ENCODE results near the gene PCSK5.
"Not testable (repeated sequence)": the region's sequence is repeated elsewhere in the genome, so short reads cannot be mapped to it uniquely, and the experiment has no call there.

PCSK5 gene

DNA sequence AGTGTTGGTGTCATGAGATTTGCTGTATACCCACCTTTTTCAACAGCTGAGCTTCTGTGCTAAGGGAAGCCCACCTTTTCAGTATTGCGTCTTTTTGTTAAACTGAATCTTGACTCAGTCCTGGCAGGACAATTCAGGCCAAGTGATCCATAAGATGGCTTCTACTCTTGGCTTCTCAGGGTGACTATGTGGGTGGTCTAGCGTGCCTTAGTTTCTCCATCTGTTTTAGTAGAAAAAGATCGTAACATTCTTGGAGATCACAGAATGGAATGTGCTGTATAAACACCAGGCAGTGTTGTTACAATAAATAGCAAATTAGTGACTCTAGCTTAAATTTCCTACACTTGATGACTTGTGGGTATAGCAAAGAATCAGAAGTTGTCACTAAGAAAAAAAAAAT is 66.6 kb downstream of the PCSK5 start:
- intact Hi-C loops (cut with DNase I): no loop called here
- no peak for DNase-seq

DNA sequence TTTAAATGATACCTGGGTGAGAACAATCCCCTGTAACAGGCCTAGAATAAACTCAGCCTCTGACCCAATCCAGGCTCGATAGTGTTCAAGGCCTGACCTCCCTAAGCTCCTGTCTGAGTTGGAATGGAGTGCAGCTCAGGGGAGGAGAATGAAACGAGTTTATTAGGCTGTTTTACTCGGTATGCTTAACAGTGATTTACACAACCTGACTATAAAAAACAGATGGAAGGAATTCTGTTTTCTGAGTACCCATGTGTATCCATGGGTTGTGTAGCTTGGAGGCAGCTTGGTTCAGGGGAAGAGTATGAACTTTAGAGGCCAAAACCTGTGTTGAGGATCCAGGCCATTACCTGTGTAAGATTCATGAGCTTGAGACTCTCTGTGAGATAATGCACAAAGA is 67.8 kb downstream of the PCSK5 start:
- no peak for DNase-seq
- intact Hi-C loops (cut with DNase I): no loop called here

DNA sequence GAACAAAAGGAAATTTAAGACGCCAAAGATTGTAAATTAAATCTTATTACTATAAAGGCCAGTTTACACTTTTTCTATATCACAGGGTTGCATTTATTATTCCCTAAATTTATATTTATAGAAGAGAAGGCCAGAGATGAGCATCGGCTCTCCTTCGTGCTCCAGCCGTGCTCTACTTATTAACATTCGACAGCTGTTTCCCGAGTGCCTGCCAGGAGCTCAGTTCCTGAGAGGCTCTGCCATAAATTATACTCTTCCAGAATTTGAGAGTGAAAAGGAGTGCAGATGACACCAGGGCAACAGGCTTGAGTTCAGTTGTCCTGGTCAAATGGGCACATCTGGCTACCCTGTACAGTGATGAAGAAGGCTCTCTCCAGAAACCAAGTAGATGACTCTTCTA is 70.1 kb downstream of the PCSK5 start:
- intact Hi-C loops (cut with DNase I): no loop called here
- peak in 2 of 10 donors; percentile 8 to 78 for DNase-seq

DNA sequence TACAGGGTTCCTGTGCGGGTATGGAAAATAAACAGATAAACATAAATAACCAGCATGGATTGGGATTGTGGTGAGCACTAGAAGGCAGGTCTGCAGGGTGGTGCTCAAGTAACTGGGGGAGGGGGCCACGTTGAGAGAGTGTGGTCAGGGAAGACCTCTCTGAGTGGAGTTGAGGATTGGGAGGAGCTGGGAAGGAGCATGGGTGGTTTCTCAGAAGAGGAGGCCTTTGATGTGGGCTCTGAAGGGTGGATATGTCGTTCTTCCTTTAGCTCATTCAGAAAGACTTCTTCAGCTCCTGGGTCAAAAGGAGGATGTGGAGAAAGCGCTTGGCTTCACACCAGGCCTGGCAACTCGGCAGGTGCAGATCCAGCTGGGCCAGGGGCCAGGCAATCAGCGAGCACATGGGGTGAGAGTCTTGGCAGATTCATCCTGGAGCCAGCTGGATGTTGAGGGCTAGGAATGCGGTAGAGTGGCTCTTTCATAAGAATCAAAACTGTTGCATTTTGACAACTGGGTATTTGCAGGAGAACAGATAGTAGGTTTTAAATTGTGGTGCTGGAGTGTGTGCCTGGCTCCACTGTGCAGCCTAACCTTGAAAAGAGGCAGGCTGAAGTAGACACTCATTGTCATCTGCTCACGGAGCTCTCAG is 71.7 kb downstream of the PCSK5 start:
- DNase-seq: peak in 7 of 10 donors; percentile 21 to 88 (median 35)
- intact Hi-C loops (cut with DNase I): no loop called here

DNA sequence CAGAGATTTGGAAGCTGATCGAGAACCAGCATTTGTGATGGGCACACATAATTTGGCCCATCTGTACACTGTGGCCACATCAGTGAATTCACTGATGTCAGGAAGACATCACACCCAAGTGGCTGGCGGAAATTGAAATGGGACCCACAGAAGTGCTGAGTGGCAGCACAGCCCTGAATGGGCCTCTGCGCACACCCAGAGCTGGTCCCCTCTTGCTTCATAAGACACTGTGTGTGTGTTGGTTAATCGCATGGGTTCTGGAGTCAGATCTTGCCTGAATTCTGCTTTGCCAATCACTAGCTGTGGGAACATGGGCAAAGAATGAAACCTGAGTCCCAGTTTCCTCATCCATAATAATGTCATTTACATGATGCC is 72.2 kb downstream of the PCSK5 start:
- intact Hi-C loops (cut with DNase I): no loop called here

DNA sequence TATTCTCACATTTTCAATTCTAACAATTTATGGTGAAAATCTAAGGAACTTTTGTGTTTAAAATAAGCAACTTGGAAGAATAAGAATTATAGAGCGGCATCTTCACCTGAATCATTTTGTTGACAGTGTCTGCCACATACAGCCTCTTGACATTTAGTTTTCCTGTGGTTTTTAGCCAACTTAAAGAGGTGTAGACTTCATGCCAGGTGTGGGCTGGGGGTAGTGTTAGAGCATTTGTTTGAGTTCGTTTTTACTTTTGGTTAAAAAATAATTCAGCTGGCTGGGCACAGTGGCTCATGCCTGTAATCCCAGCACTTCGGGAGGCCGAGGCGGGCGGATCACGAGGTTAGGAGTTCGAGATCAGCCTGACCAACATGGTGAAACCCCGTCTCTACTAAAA is 72.8 kb downstream of the PCSK5 start:
- intact Hi-C loops (cut with DNase I); DNase-seq: not testable (repeated sequence)

More for the DNA sequence above, 72.2 kb downstream of the PCSK5 start:
- DNase-seq: no peak

DNA sequence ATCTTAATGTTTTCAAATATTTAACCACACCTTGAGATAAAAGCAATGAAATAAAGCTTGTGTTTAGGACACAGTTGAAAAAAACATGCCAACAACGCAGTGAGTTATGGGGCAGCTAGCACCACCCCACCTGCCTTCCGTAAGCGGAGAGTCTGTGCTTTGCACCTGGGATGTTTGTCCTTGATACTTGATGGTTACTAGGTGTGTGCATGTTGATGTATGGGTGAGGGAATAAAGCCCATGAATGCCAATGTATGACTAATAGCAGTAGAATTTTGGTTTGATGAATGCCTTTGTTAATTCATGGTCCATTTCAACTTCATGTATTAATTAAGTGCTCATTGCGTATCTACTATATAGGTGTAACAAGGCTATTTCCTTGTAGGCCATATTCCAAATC is 74.0 kb downstream of the PCSK5 start:
- no peak for DNase-seq
- intact Hi-C loops (cut with DNase I): no loop called here

DNA sequence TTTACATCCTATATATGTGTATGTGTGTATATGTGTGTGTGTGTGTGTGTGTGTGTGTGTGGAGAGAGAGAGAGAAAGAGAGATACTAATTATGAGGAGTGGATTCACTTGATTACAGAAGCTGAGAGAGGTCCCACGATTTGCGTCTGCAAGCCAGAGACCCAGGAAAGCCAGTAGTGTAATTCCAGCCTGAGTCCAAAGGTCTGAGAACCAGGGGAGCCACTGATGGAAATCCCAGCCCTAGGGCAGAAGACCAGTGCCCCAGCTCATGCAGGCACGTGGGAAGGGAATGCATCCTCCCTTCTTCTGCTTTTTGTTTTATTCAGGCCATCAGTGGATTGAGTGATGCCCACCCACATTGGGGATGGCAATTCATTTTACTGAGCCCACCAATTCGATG is 74.8 kb downstream of the PCSK5 start:
- intact Hi-C loops (cut with DNase I): no loop called here
- no peak for DNase-seq

DNA sequence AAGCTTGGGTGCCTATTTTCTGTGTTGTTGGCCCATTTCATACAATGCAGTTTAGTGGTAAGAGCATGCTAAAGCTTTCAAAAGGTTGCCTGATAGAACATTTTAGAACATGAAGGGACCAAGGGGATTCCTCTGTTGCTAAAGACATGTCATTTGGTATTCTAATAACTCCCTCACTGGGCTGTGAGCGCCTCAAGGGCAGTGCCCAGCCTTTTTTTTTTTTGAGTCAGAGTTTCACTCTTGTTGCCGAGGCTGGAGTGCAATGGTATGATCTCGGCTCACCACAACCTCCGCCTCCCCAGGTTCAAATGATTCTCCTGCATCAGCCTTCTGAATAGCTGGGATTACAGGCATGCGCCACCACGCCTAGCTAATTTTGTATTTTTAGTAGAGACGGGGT is 77.1 kb downstream of the PCSK5 start:
- no peak for DNase-seq
- intact Hi-C loops (cut with DNase I): no loop called here

DNA sequence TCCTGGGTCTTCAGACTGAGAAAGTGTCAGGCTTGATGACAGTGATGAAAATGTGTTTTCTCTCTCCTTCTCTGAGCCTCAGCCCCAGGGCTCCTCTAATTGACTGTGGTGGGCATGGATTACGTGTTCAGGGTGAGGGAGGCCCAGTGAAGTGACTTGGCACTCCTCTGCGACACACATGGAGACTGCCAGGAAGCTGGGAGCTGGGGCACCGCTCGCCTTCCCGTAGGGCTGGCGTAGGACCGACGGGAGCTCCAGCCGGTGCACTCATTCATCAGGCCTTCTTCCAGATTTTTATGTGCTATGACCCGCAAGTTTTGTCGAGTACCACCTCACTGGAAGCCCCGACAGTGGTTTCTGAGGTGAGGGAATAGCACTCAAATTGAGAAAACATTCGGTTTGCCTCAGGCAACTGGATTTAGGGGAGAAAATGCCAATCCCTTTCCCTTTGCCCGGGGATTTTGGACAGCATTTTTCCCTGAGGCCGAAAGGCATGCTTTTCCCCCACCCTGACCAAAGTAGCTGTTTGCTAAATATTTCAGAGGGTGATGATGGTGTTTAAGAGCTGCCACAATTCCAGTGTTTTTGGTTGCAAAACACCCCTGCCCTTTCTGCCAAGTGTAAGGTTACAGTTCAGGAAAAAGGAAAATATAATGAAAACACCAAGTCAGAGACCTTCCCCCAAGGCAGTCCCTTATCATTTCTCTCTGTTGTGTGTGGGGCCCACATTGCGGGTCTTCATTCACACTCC is 83.7 kb downstream of the PCSK5 start:
- intact Hi-C loops (cut with DNase I): no loop called here
- no peak for DNase-seq

DNA sequence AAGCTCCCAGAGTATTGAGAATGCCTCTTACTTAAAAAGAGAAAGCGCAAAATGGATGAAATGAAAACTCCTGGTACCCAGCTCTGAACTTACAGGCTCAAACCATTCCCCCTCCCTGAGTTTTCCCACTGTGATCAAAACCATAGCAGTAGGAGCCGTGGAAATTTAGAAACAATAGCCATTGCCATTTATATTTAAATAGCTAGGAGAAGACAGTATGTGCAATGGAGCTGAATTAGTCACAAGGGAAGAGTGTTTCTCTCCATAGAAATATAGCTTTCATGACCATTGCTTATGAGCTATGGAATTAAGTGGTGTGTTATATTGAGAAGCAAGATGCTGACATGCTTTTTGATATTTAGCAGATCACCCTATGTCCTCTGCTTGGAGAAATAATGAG is 84.6 kb downstream of the PCSK5 start:
- intact Hi-C loops (cut with DNase I): no loop called here
- no peak for DNase-seq

DNA sequence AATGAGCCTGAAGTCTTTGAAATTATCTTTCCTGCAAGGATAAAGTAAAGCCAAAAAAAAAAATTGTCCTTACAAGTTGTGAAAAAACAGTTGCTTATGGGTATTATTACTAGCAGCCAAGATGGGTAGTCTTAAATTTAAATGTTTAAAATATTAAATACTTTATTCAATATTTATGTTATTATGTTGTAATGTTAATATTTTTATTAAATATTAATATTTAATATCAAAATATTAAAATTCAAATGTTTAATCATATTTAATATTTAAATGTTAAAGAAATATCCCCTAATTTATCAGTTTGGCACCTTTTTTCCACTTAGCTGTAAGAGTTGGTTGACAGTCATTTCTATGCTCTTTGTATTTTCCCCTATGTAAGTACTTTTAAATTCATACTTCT is 86.1 kb downstream of the PCSK5 start:
- intact Hi-C loops (cut with DNase I): no loop called here

DNA sequence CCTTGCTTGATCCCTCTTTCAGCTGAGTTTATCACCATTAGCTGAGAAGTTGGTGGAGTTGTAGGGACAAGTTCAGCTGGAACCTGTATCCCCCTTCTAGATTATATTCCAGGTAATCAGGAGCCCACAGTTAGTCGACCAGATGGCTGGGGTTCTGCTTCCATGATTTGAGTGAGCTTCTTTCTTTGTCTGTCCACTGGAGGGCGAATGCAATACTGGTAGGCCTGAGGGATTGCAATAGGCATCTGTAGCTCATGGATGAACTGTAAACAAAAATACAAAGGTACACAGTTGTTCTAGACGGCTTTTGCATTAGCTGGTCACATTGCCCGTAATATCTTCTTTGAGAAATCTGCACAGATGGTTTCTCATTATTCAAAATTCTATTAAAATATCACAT is 88.9 kb downstream of the PCSK5 start:
- DNase-seq: no peak
- intact Hi-C loops (cut with DNase I): no loop called here

More for the DNA sequence above, 86.1 kb downstream of the PCSK5 start:
- no peak for DNase-seq

DNA sequence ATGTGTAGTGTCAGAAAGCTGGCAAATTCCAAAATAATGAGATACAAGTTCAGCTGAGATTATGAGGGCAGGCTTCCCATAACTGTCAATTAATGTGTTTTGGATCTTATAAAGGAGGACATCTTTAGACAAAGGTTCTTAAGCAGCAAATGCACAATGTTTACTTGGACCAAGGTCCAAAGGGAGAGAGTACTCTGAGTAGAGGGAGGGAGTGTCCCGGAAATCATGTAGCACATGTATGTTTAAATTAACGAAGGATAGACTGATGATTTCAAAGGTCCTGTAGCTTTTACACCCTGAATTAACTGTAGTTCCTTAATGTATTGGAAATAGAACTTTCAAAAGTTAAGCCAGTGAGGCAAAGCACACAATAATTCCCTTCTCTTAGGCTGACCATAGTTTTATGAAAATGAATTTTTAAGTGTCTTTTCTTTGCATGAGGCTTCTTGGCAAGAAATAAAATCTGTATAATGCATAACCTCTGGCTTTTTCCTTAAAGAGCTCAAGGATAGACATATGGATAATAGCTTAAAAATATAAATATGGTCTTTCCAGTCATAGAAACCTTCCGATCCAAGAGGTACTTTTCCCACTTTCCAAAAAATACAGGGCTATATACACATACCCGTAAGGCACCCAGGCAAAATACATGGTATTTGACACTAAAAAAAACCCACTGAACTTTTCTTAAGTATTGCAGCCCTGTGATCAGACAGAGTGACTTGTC is 93.0 kb downstream of the PCSK5 start:
- intact Hi-C loops (cut with DNase I): no loop called here
- no peak for DNase-seq

DNA sequence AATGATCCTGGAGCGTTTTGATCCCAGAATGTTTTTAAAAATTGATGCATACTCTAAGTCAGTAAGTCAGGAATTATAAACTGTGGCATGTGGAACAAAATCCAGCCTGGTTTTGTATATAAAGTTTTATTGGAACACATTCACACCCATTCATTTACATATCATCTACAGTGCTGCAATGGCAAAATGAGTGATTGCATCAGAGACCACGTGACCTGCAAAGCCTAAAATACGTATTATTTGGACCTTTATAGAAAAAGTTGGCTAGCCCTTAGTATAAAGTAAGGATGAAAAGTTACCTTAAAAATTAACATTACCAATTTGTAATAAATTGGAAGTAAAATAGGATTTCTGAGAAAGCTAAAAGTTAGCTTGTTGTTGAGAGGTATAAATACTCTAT is 95.0 kb downstream of the PCSK5 start:
- intact Hi-C loops (cut with DNase I): no loop called here
- no peak for DNase-seq

DNA sequence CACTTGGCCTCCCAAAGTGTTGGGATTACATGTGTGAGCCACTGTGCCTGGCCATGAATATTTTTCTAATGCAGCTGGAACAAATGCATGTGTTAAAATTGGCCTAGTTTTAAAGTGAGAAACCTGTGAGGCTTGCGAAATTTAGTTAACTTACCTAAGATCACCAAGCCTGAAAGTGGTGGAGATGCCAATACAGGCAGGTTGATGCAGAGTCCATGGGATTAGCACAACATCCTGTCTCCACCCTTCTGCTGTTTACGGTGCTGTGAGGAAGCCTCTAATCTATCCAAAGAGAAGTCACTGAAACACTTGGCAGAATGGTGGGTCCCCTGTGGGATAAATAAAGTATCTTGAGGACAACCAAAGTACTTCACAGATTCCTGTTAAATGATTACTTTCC is 98.2 kb downstream of the PCSK5 start:
- intact Hi-C loops (cut with DNase I): no loop called here
- no peak for DNase-seq

DNA sequence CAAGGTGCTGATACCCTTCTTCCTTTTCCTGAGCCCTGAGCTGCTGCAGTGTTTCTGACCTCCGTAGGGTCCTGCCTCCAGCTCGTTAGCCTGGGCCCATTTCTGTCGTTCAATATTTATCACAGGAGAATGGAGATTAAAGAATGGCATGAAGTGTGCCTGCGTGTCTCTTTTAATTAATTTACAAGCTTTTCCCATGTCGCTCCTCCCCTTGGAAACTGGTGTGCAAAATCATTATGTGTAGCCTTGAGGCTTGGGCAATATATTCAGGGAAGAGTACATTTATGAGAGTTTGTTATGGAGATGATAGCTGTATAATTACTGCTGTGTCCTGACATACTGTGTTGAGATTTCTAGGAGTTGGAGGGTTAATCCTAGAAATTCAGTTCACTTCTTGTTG is 99.7 kb downstream of the PCSK5 start:
- intact Hi-C loops (cut with DNase I): no loop called here
- DNase-seq: no peak

DNA sequence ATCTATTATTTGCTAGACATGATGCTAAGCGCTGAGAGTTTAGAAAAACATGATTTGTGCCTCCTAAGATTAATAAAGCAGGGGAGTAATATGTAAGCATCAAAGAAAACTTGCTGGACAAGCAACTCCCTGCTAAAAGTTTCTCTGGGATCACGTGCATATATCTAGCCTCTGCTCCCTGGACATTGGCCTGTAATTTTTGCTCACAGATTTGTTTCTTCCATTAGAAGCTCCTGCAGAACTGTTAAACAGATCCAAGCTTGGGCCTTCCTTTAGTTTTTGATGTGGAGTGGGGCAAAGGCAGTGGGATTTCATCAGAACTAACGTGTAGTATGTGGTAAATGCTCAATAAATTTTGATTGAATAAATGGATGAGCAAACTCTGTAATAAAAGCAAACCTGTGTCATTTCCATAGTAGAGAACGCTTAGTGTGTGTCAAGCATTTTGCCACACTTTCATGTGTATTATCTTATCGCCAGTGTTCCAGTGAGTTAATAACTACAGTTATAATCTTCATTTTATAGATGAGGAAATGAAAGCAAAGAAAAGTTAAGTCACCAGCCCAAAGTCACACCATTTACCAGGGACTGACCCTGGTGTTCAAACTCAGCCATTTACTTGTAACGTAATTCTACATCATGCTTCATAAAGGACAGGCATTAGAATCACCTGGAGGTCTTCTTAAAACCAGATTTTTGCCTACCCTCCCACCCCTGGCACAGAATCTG is 100.3 kb downstream of the PCSK5 start:
- no peak for DNase-seq
- intact Hi-C loops (cut with DNase I): no loop called here

DNA sequence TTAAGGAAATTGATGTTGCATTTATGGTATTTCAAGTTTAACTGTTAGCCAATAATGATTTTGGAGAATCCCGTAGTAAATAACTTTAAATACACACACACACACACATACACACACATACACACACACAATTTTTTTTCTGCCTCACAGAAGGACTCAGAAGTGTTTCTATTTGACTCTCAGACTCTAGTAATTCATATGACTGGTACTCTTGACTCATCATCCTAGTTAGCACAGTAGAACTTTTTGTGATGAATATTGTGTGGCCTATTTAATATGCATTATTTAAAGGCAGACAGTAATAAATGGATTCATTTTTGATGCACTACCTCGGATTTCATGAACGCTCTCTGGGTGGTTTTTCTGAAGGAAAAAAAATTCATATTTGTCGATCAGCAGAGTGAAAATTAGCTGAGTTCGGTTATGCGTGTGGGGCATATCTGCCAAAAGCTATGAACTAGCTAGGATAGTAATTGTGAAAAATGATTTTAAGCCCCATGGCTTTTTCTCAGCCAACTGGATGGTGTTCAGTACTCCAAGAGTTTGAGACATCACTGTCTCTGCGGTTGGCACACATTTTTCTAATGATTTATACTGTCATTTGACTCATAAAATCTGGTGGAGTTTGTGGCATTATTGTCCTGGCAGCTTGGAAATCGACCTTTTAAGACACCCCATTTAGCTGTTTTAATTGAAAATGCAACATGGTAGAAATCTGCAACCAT is 102.2 kb downstream of the PCSK5 start:
- DNase-seq: no peak
- intact Hi-C loops (cut with DNase I): no loop called here

DNA sequence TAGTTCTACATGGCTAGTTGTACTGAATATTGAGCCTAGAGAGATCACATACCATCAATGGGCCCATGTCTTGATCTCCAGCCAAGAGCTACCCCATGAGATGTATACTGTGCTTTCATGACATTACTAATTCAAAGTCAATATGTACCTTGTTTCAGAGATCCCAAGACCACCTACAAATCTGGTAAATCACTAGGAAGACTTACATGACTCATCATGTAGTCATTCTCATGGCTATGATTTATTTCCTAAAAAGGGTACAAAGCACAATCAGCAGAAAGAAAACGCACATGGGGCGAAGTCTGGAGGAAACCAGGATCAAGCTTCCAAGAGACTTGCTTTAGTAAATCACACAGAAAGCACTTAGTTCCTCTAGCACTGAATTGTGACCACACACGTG is 103.0 kb downstream of the PCSK5 start:
- intact Hi-C loops (cut with DNase I): no loop called here
- no peak for DNase-seq

DNA sequence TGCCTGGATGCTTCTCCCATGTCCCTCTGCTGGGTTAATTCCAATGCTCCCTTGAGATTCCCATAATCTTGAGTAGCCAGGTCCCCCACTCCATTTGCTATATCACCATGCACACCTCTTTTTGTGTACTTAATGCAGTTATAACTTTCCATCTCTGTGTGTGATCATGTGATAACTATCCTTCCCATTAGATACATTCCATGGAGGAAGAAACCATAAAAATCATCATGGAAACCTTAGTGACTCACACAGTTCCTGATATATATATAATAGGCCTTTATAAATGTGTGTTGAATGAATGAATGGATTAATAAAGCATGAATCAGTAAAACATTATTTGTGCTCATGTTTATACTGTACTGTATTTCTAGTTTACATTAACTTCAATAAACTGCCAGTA is 104.6 kb downstream of the PCSK5 start:
- intact Hi-C loops (cut with DNase I): no loop called here
- no peak for DNase-seq

All from posterior cingulate gyrus (tissue), 11 donors.